ENCODE results near the gene CHDH. TPM values are rescaled to one million over a fixed set of nuclear protein-coding genes. Genes with fewer than 3 reads are reported as not detected.

Gene CHDH
- total RNA-seq, 2 experiments from 2014 or later = 0.23 to 0.42 TPM

GRCh38 chr3:53812434-53812833 is 33.8 kb downstream of the CHDH start:
- POLR2A ChIA-PET = no interaction called here
- CTCF ChIA-PET = no interaction called here

DNA sequence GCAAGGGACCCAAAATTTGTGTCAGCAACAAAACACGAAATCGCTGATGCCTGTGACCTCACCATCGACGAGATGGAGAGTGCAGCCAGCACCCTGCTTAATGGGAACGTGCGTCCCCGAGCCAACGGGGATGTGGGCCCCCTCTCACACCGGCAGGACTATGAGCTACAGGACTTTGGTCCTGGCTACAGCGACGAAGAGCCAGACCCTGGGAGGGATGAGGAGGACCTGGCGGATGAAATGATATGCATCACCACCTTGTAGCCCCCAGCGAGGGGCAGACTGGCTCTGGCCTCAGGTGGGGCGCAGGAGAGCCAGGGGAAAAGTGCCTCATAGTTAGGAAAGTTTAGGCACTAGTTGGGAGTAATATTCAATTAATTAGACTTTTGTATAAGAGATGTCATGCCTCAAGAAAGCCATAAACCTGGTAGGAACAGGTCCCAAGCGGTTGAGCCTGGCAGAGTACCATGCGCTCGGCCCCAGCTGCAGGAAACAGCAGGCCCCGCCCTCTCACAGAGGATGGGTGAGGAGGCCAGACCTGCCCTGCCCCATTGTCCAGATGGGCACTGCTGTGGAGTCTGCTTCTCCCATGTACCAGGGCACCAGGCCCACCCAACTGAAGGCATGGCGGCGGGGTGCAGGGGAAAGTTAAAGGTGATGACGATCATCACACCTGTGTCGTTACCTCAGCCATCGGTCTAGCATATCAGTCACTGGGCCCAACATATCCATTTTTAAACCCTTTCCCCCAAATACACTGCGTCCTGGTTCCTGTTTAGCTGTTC is 34.9 kb downstream of the CHDH start:
- ChIA-PET POLR2A (no interaction called here), CTCF (no interaction called here)

GRCh38 chr3:53809764-53810400 is 36.3 kb downstream of the CHDH start:
- CTCF ChIA-PET = no interaction called here
- POLR2A ChIA-PET = no interaction called here

- CTCF ChIA-PET = no interaction called here
- POLR2A ChIA-PET = no interaction called here
Observed at GRCh38 chr3:53809267-53809666, 37.0 kb downstream of the CHDH start.

DNA sequence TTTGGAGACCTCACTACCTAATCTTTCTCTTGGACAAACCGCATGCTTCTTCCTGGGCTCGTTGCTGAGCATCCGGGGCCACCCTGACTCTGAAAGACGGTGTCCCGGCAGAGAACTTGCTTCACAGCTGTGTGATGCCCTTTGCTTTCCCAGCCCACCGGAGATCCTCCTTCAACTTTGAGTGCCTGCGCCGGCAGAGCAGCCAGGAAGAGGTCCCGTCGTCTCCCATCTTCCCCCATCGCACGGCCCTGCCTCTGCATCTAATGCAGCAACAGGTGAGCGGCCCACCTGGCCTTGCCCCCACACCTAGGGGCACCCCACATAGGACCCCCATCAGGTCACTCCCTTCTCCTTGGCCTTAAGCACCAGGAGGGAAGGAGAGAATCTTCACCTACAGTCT is 37.7 kb downstream of the CHDH start:
- CTCF ChIA-PET = no interaction called here
- POLR2A ChIA-PET = no interaction called here

DNA sequence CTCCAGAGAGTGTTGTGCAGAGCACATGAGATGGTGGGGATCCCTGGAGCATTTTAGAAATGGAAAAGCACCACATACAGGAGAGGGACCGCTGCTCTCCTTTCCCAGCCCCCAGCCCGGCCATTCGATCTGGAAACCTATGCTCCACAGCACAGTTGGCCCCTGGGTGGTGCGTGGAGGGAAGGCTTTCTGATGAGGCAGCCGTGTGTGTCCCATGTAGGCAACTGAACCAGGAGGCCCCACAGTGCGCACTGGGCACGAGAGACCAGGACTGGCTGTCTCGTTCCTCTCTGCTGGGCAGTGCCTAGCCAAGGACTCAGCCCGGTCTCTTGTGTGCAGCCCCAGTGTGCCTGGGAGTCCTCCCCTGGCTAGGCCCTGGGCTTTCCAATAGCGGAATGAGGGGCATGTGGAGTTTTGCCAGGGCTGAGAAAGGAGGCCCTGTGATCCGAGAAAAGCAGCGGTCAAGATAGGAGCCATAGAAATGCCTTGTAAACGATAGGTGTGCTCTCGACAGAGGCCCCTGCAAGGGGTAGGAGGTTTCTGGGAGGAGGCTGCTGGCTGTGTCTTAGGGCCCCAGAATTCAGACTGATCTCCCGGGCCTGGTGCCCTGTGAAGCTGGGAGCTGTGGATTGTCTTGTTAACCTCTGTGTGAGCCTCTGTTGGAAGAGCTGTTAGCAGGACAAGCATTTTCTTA is 39.0 kb downstream of the CHDH start:
- POLR2A ChIA-PET = no interaction called here
- CTCF ChIA-PET = no interaction called here

- CTCF ChIA-PET = no interaction called here
Observed at GRCh38 chr3:53806182-53807116, 39.8 kb downstream of the CHDH start.

GRCh38 chr3:53805463-53806159 is 40.6 kb downstream of the CHDH start:
- POLR2A ChIA-PET = no interaction called here
- CTCF ChIA-PET = no interaction called here

More at GRCh38 chr3:53806182-53807116, 39.8 kb downstream of the CHDH start:
- POLR2A ChIA-PET = no interaction called here

DNA sequence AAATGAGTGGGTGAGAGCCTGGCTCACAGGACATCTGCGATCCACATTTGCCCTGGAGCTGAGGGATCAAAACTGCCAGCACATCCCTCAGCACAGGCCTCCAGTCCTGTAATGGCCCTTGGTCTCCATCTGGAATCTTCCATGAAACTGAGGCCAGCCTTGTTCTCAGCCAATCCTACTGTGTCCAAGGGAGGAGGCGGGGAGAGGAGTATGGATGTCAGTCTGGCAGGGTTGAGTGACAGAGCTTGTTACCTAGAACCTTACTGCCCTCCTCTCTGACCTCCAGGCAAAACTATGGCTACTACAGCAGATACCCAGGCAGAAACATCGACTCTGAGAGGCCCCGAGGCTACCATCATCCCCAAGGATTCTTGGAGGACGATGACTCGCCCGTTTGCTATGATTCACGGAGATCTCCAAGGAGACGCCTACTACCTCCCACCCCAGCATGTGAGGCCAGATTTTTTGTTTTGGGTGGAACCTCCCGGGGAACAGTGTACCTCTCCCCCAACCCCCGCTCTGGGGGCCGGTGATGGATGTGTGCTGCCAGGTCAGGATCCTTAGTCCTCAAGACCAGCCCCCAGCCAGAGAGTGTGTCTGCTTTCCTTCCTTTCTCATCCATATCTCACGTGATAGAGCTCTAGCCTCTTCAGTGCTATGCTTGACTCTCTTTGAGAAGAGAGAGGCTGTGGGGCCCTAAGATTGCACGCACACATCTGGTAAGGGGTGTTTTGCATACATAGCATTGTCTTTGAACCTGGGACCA is 41.3 kb downstream of the CHDH start:
- POLR2A ChIA-PET = no interaction called here
- CTCF ChIA-PET = no interaction called here

DNA sequence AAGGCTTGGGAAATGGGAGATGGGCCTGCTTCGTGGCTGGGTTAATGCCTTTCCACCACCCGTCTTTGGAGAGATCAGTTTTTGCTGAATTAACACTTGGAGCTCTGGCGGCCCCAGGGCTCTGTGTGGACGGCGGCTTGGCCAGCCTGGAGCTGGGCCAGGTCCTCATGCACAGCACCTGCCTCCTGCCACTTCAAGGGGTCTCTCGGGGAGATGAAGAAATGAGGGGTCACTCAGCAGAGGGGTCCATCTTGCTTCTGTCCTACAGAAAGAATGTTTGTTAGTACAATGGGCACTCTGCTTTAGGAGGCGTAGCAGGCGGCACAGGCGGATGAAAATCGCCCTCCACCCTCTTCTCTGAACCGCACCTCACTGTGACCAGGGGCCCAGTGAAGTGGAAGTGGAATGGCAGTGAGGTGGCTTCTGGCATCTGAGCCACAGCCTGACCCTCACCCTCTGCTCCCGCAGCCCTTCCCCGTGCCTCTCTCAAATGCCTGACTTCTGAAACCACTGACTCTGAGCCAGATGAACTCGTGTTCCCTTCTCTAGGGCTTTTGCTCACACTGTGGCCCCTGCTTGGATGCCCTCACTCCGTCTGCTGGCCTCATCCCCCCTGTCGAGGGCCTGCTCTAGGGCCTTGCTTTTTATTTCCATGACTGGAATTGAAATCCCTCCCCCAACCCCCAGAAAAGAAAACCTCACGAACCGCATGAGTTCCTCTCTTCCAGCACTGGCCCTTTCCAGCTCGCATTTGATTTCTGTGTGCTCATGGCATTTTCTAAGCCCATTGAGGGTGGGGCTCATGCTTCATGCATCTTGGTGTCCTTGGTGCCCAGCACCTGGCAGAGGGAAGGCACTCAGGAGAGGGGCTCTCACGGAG is 42.2 kb downstream of the CHDH start:
- ChIA-PET CTCF (no interaction called here), POLR2A (no interaction called here)

GRCh38 chr3:53803124-53803815 is 42.9 kb downstream of the CHDH start:
- CTCF ChIA-PET = no interaction called here
- POLR2A ChIA-PET = no interaction called here

DNA sequence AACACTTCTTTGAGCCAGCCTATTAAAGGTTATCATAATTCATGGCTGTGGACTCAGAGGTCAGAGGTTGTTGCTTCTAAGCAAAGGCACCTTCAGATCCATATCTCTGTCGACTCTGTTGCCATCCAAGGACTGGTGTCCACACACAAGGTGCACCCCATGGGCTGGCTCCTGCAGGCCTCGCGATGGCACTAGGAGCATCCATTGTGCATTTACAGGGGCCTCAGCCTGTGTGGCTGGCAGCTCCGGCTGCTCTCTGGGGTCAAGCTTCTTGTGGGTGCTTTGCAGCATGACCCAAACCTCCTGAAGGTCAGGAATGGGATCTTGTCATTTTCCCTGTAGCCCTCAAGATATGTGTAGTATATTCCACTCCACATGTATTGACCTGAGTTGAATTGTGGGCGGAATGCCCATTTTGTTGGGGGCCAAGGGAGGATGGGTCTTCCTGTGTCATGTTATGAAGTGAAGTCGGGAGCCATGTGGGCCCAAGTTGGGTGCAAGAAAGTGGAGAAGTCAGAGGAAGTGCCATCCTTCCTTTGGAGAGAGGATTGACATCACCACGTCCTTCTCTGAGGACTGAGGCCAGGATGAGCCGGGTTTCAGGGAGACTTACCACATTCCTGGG is 43.9 kb downstream of the CHDH start:
- POLR2A ChIA-PET = no interaction called here
- CTCF ChIA-PET = no interaction called here

DNA sequence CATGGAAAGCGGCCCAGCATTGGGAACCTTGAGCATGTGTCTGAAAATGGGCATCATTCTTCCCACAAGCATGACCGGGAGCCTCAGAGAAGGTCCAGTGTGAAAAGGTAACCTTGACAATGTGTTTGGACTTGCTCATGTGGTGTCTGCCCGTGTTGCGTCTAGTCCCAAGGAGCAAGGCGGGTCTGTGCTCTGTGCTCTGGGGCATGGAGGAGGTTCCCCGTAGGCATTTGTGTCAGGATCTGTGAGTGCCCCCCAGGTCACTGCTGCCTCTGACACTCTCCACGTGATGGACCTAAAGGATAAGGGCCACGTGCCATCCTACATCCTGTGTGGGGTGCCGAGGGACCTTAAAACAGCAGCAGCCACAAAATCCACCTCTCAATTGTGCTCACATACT is 44.9 kb downstream of the CHDH start:
- POLR2A ChIA-PET = no interaction called here
- CTCF ChIA-PET = no interaction called here

DNA sequence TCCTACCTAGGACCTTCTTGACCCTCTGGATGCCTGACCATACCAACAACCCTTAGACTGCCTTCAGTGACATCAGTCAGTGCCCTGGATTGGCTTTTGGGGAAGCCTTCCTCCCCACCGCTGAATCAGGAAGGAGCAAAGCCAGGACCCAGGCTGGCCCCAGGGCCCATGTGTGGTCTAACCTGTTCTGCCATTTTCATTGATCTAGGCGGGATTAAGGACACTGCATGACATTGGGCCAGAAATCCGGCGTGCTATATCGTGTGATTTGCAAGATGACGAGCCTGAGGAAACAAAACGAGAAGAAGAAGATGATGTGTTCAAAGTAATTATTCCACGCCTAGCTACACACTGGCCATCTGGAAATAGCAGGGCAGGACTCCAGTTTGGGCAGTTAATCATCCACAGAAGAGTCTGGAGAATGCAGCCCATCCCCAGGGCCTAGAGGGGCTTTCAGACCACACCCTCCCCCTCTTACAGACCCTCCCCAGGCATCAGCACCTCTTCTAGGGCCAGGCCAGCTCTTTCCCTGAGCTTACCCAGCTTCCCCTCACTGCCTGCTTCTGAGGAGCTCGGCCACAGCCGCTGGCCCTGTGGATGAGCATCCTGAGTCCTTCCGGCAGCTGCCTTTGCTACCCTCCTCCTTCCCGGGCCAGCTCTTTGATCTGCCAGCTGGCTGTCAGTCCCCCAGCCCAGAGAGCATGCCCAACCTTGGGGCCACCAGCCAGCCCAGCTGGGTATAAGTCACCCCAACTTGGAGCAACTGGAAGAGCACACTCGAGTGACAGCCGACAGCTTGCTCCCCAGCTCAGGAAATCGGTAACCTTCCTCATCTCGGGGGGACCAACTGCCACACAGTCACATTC is 45.9 kb downstream of the CHDH start:
- POLR2A ChIA-PET = no interaction called here

GRCh38 chr3:53799338-53799865 is 46.8 kb downstream of the CHDH start:
- ChIA-PET CTCF (no interaction called here), POLR2A (no interaction called here)

More for the DNA sequence above, 45.9 kb downstream of the CHDH start:
- CTCF ChIA-PET = no interaction called here

DNA sequence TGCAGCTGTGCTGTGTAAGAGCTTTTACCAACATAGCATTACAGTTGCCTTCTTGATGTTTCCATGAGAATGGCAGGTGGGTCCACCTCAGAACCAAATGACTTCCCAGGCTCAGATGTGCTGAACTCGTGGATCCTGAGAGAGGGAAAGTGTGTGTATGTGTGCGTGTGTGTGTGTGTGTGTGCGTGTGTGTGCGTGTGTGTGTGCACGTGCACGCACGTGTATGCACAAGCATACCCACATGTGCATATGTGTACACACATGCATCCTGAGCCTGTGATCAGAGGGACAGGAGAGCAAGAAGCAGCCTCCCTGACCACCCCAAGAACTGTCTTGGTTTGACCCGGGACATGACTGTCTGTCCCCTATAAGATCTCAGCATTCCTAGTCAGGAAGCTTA is 48.1 kb downstream of the CHDH start:
- CTCF ChIA-PET = no interaction called here
- POLR2A ChIA-PET = no interaction called here

Data from activated CD8-positive, alpha-beta memory T cell treated with anti-CD3 and anti-CD28 coated beads for 36 hours (primary cell).